SK-N-SH treated with all-trans-retinoic acid at 6 μM for 48 hours (cell line): ENCODE results near the gene RIPOR2.
A peak's percentile ranks its signal among the peaks of the same experiment; 100 is the strongest.

Experiments
- ATAC-seq: fragments of 200-7000 bp; cut with Tn5 transposase; 3 replicates; pipeline ENCODE4 v1.9.1; 2020; ENCODE audit warnings: mild to moderate bottlenecking, moderate library complexity
- ARNTL ChIP-seq: fragments of 450-650 bp; formaldehyde crosslinking; IDR thresholded peaks from 2 replicates; pipeline ENCODE4 v1.5.0; 2020; ENCODE audit warnings: low read depth, mild to moderate bottlenecking, moderate library complexity, borderline replicate concordance
- BACH2 ChIP-seq: fragments of 250-450 bp; sonication (Bioruptor Pico); IDR thresholded peaks from 2 replicates; pipeline ENCODE4 v1.9.0; 2021; ENCODE audit warnings: mild to moderate bottlenecking, borderline replicate concordance
- CREB5 ChIP-seq: fragments of 250-450 bp; sonication (Bioruptor Pico); IDR thresholded peaks from 2 replicates; pipeline ENCODE4 v1.5.1; 2020; ENCODE audit warnings: low read depth, mild to moderate bottlenecking, moderate library complexity
- CSDC2 ChIP-seq: fragments of 250-450 bp; sonication (Bioruptor Pico); IDR thresholded peaks from 2 replicates; pipeline ENCODE4 v1.5.0; 2020; ENCODE audit warnings: mild to moderate bottlenecking, moderate library complexity
- CSRNP3 ChIP-seq: fragments of 250-450 bp; sonication (Bioruptor Pico); IDR thresholded peaks from 2 replicates; pipeline ENCODE4 v1.5.1; 2021; ENCODE audit warnings: mild to moderate bottlenecking, moderate library complexity
- ESRRG ChIP-seq: fragments of 250-450 bp; sonication (Bioruptor Pico); IDR thresholded peaks from 2 replicates; pipeline ENCODE4 v1.6.1; 2021; ENCODE audit warnings: mild to moderate bottlenecking
- GLIS3 ChIP-seq: fragments of 250-450 bp; sonication (Bioruptor Pico); IDR thresholded peaks from 2 replicates; pipeline ENCODE4 v1.5.0; 2020; ENCODE audit warnings: mild to moderate bottlenecking, moderate library complexity
- ISL1 ChIP-seq: fragments of 250-450 bp; sonication (Bioruptor Pico); IDR thresholded peaks from 2 replicates; pipeline ENCODE4 v2.1.2; 2022; ENCODE audit warnings: mild to moderate bottlenecking, moderate library complexity
- OSR1 ChIP-seq: fragments of 250-450 bp; sonication (Bioruptor Pico); IDR thresholded peaks from 2 replicates; pipeline ENCODE4 v1.8.0; 2022; ENCODE audit warnings: moderate library complexity, mild to moderate bottlenecking, inconsistent platforms
- PATZ1 ChIP-seq: fragments of 250-450 bp; sonication (Bioruptor Pico); IDR thresholded peaks from 2 replicates; pipeline ENCODE4 v1.8.0; 2020; ENCODE audit warnings: mild to moderate bottlenecking, moderate library complexity, borderline replicate concordance
- PPARA ChIP-seq: fragments of 250-450 bp; sonication (Bioruptor Pico); IDR thresholded peaks from 2 replicates; pipeline ENCODE4 v1.5.0; 2020; ENCODE audit warnings: mild to moderate bottlenecking, borderline replicate concordance
- RARB ChIP-seq: fragments of 250-450 bp; sonication (Bioruptor Pico); IDR thresholded peaks from 2 replicates; pipeline ENCODE4 v1.8.0; 2021; ENCODE audit warnings: mild to moderate bottlenecking, moderate library complexity
- SNAI2 ChIP-seq: fragments of 250-450 bp; sonication (Bioruptor Pico); IDR thresholded peaks from 2 replicates; pipeline ENCODE4 v1.5.0; 2020; ENCODE audit warnings: mild to moderate bottlenecking, moderate library complexity
- TCF4 ChIP-seq: fragments of 250-450 bp; sonication (Bioruptor Pico); IDR thresholded peaks from 2 replicates; pipeline ENCODE4 v1.8.0; 2021; ENCODE audit warnings: mild to moderate bottlenecking, moderate library complexity, borderline replicate concordance
- TOX ChIP-seq: fragments of 250-450 bp; sonication (Bioruptor Pico); IDR thresholded peaks from 2 replicates; pipeline ENCODE4 v1.8.0; 2021; ENCODE audit warnings: mild to moderate bottlenecking, moderate library complexity, borderline replicate concordance
- TSHZ2 ChIP-seq: fragments of 250-450 bp; sonication (Bioruptor Pico); IDR thresholded peaks from 2 replicates; pipeline ENCODE4 v1.5.0; 2020; ENCODE audit warnings: mild to moderate bottlenecking, moderate library complexity
- ZC3H10 ChIP-seq: fragments of 250-450 bp; sonication (Bioruptor Pico); IDR thresholded peaks from 2 replicates; pipeline ENCODE4 v1.5.1; 2021; ENCODE audit warnings: mild to moderate bottlenecking, moderate library complexity
- ZFP3 ChIP-seq: fragments of 250-450 bp; sonication (Bioruptor Pico); IDR thresholded peaks from 2 replicates; pipeline ENCODE4 v1.5.0; 2020; ENCODE audit warnings: mild to moderate bottlenecking, moderate library complexity
- ZFP30 ChIP-seq: fragments of 450-650 bp; formaldehyde crosslinking; IDR thresholded peaks from 2 replicates; pipeline ENCODE4 v1.5.0; 2022; ENCODE audit warnings: mild to moderate bottlenecking, moderate library complexity
- ZNF565 ChIP-seq: fragments of 450-650 bp; formaldehyde crosslinking; conservative IDR thresholded peaks from 2 replicates; pipeline ENCODE4 v1.5.0; 2020; ENCODE audit warnings: low read depth, mild to moderate bottlenecking, moderate library complexity
- ZNF70 ChIP-seq: fragments of 450-650 bp; formaldehyde crosslinking; IDR thresholded peaks from 2 replicates; pipeline ENCODE4 v1.5.0; 2020; ENCODE audit warnings: mild to moderate bottlenecking, moderate library complexity
- ZNF8 ChIP-seq: fragments of 450-650 bp; formaldehyde crosslinking; IDR thresholded peaks from 2 replicates; pipeline ENCODE4 v1.5.0; 2020; ENCODE audit warnings: mild to moderate bottlenecking, moderate library complexity

Gene RIPOR2

GRCh38 chr6:24981386-24981760, 45.6 kb upstream of the RIPOR2 start:
- TF ChIP-seq ESRRG (CRISPR knock-in tag) (no peak), BACH2 (CRISPR knock-in tag) (no peak), GLIS3 (CRISPR knock-in tag) (no peak), PPARA (CRISPR knock-in tag) (no peak), ZFP30 (CRISPR knock-in tag) (no peak), ZFP3 (CRISPR knock-in tag) (no peak), ZNF565 (CRISPR knock-in tag) (no peak), CSRNP3 (CRISPR knock-in tag) (no peak), ARNTL (CRISPR knock-in tag) (no peak), ZNF70 (CRISPR knock-in tag) (no peak), PATZ1 (CRISPR knock-in tag) (no peak), SNAI2 (CRISPR knock-in tag) (no peak), CREB5 (CRISPR knock-in tag) (no peak), CSDC2 (CRISPR knock-in tag) (no peak), TCF4 (CRISPR knock-in tag) (no peak), TOX (no peak), OSR1 (no peak)
- peak; percentile 73 for ATAC-seq

- TF ChIP-seq TSHZ2 (CRISPR knock-in tag) = no peak
- TF ChIP-seq ISL1 (CRISPR knock-in tag) = peak; percentile 71
- ATAC-seq = peak; percentile 46
These were observed 45.0 kb upstream of the RIPOR2 start for GRCh38 chr6:24980507-24981385.

GRCh38 chr6:24979176-24979575, 43.4 kb upstream of the RIPOR2 start:
- TF ChIP-seq ZNF8 (CRISPR knock-in tag) (no peak), ZC3H10 (CRISPR knock-in tag) (no peak), ZFP3 (CRISPR knock-in tag) (no peak), TCF4 (CRISPR knock-in tag) (no peak), OSR1 (no peak), CSDC2 (CRISPR knock-in tag) (no peak), CREB5 (CRISPR knock-in tag) (no peak), TOX (no peak), BACH2 (CRISPR knock-in tag) (no peak), ISL1 (CRISPR knock-in tag) (no peak), ZNF565 (CRISPR knock-in tag) (no peak), TSHZ2 (CRISPR knock-in tag) (no peak), ZFP30 (CRISPR knock-in tag) (no peak), RARB (CRISPR knock-in tag) (no peak), ZNF70 (CRISPR knock-in tag) (no peak)
- ATAC-seq = no peak
